B cell (primary cell): Measurements from ENCODE around the gene JAML. TPM values are rescaled to one million over a fixed set of nuclear protein-coding genes. Genes with fewer than 3 reads are reported as not detected.

Experiments used
- ATAC-seq: fragments of 200-7000 bp; cut with Tn5 transposase; one replicate; pipeline ENCODE4 v1.10.0; 2021; ENCODE audit warnings: low read depth, mild to moderate bottlenecking, moderate number of reproducible peaks, moderate library complexity
- CTCF ChIA-PET: fragments of 350-600 bp; sonication (Branson Sonifier 250); formaldehyde crosslinking; loops from one replicate; lab custom pipeline; 2021; ENCODE audit warnings: antibody characterized with exemption, inconsistent platforms; lab: Charles Lee
- POLR2A ChIA-PET: fragments of 350-600 bp; sonication (Branson Sonifier 250); formaldehyde crosslinking; loops from one replicate; lab custom pipeline; 2021; ENCODE audit warnings: antibody characterized with exemption; lab: Charles Lee
- DNase-seq: peaks from one replicate; pipeline ENCODE4 v3.0.0; 2013
- H2AFZ ChIP-seq: 2 replicates; pipeline ENCODE4 v1.6.1; 2012; ENCODE audit warnings: mild to moderate bottlenecking, low read depth, low read length; ENCODE audit not compliant: insufficient read depth, poor library complexity, severe bottlenecking
- H3K27ac ChIP-seq, 2 donors: 1 replicate in 1 of 2; 2 replicates in 1 of 2; pipeline ENCODE4 v1.5.1; 2012 to 2013; ENCODE audit warnings: low read length in 2 of 2, mild to moderate bottlenecking in 2 of 2, moderate library complexity in 1 of 2
- H3K27me3 ChIP-seq, 4 experiments: fragments of 200-600 bp in 1 of 4; sonication (generic) in 1 of 4; replicated peaks in 1 of 4; 1 replicate in 2 of 4; 2 replicates in 2 of 4; pipeline versions ENCODE4 v1.6.1 to v1.7.0; 2013 to 2016; ENCODE audit warnings: low read length in 3 of 4, mild to moderate bottlenecking in 2 of 4, mixed read lengths in 1 of 4, moderate library complexity in 1 of 4; ENCODE audit not compliant: insufficient read depth in 4 of 4, control insufficient read depth in 3 of 4; ENCODE audit errors: control extremely low read depth in 1 of 4
- H3K36me3 ChIP-seq, 2 experiments: replicated peaks in 1 of 2; 1 replicate in 1 of 2; 2 replicates in 1 of 2; pipeline versions ENCODE4 v1.6.1 to v1.7.1; 2013; ENCODE audit warnings: low read length in 1 of 2; ENCODE audit not compliant: insufficient read depth in 2 of 2, control insufficient read depth in 1 of 2; ENCODE audit errors: control extremely low read depth in 1 of 2, extremely low read depth in 1 of 2
- H3K4me1 ChIP-seq, 2 donors: fragments of 200-600 bp in 1 of 2; sonication (generic) in 1 of 2; 1 replicate in 1 of 2; 2 replicates in 1 of 2; pipeline versions ENCODE4 v1.5.1 to v1.6.1; 2013 to 2017; ENCODE audit warnings: low read length in 2 of 2; ENCODE audit not compliant: control insufficient read depth in 2 of 2, insufficient read depth in 2 of 2
- H3K4me2 ChIP-seq: replicated peaks from 2 replicates; pipeline ENCODE3; 2012; ENCODE audit warnings: mild to moderate bottlenecking, low read depth, low read length; ENCODE audit not compliant: poor library complexity, severe bottlenecking
- H3K4me3 ChIP-seq, 5 experiments: fragments of 200-600 bp in 1 of 5; sonication (generic) in 1 of 5; 1 replicate in 3 of 5; 2 replicates in 2 of 5; pipeline versions ENCODE4 v1.5.1 to v1.7.0; 2011 to 2016; ENCODE audit warnings: low read length in 4 of 5, mild to moderate bottlenecking in 4 of 5, low read depth in 2 of 5, control low read depth in 1 of 5, moderate library complexity in 1 of 5; ENCODE audit not compliant: insufficient read depth in 1 of 5; ENCODE audit errors: control extremely low read depth in 1 of 5, extremely low read depth in 1 of 5
- H3K79me2 ChIP-seq: fragments of 200-600 bp; sonication (generic); one replicate; pipeline ENCODE4 v1.6.0; 2016; ENCODE audit warnings: low read length; ENCODE audit not compliant: control insufficient read depth, insufficient read depth
- H3K9ac ChIP-seq: fragments of 200-600 bp; sonication (generic); 2 replicates; pipeline ENCODE4 v1.6.1; 2017; ENCODE audit warnings: mild to moderate bottlenecking, low read length, moderate library complexity
- H3K9me3 ChIP-seq, 3 donors: one replicate each; pipeline versions ENCODE4 v1.6.1 to v1.7.1; 2013; ENCODE audit warnings: low read length in 2 of 3; ENCODE audit not compliant: control insufficient read depth in 2 of 3, insufficient read depth in 1 of 3; ENCODE audit errors: control extremely low read depth in 1 of 3
- H4K20me1 ChIP-seq: 2 replicates; pipeline ENCODE4 v1.6.0; 2012; ENCODE audit warnings: mild to moderate bottlenecking, low read length; ENCODE audit not compliant: insufficient read depth, control insufficient read depth, poor library complexity, severe bottlenecking
- H3K27ac Mint-ChIP-seq: one replicate; pipeline ENCODE4 v1.8.0; 2021; ENCODE audit warnings: mixed read lengths
- H3K27me3 Mint-ChIP-seq: one replicate; pipeline ENCODE4 v1.8.0; 2021; ENCODE audit warnings: mixed read lengths
- H3K4me1 Mint-ChIP-seq: one replicate; pipeline ENCODE4 v1.8.0; 2021; ENCODE audit warnings: mixed read lengths
- H3K4me3 Mint-ChIP-seq: one replicate; pipeline ENCODE4 v1.8.0; 2021; ENCODE audit warnings: mixed read lengths
- H3K9me3 Mint-ChIP-seq: one replicate; pipeline ENCODE4 v1.8.0; 2022; ENCODE audit warnings: mixed read lengths; ENCODE audit not compliant: insufficient read depth
- EZH2 ChIP-seq: IDR thresholded peaks from 2 replicates; pipeline ENCODE4 v1.6.1; 2012; ENCODE audit warnings: borderline replicate concordance, low read depth, mild to moderate bottlenecking, moderate library complexity, low read length; ENCODE audit not compliant: insufficient read depth, poor library complexity, severe bottlenecking
- WGBS: methylation state at CpG from one replicate; pipeline ENCODE4 v1.1.5; 2013; ENCODE audit warnings: missing lambda C conversion rate; ENCODE audit not compliant: insufficient coverage; 5-methylcytosine and 5-hydroxymethylcytosine counted together
- intact Hi-C: fragments of 100-400 bp; cut with micrococcal nuclease; formaldehyde crosslinking; loops from one replicate; pipeline ENCODE4 v1.10.0; 2022
- polyA plus RNA-seq: library from polyadenylated mRNA; depleted of rRNA; stranded (reverse); fragments of >200 nt; gene quantifications from 2 replicates; pipeline ENCODE4 v1.2.3, GENCODE V29; 2012
- total RNA-seq, 2 donors: library from RNA; stranded (reverse); fragments of 120-200 nt in 1 of 2; gene quantifications; 1 replicate in 1 of 2; 2 replicates in 1 of 2; pipeline versions ENCODE4 v1.2.3 to v1.2.4, GENCODE V29; 2013 to 2022
- TF ChIP-seq, protein P1 (sequence below): fragments of 200-600 bp; IDR thresholded peaks from one replicate; pipeline ENCODE4 v1.8.0; 2022; ENCODE audit warnings: antibody characterized with exemption, mild to moderate bottlenecking

JAML gene
- total and polyA plus RNA-seq, 2 donors (not counting 1 experiment from before 2014, with no cell fraction given) = 1.0 to 9.6 TPM

GRCh38 chr11:118201966-118202365, 22.8 kb downstream of the JAML start:
- ChIA-PET POLR2A (no interaction called here), CTCF (interaction anchor here (0.7 to 2.6 kb wide), 9 partner anchors 12 to 151 kb away, joined by 3 to 9 read pairs (median 6); no protein-coding TSS in a partner anchor)
- Histone ChIP-seq H3K4me1 (peaks cover 10 to 14% of the 10 kb centered on the region in 2 donors), H4K20me1 (no peaks in the 10 kb centered on the region), H3K4me3 (no peak overlapping the region), H3K27ac (no peak overlapping the region), H3K4me2 (no peak overlapping the region), H3K9me3 (no peaks in the 10 kb centered on the region), H3K27me3 (peaks cover 0 to 10% (median 2%) of the 10 kb centered on the region in 4 experiments), H3K79me2 (no peaks in the 10 kb centered on the region), H3K9ac (no peak overlapping the region), H2AFZ (no peak overlapping the region), H3K36me3 (no peaks in the 10 kb centered on the region)
- H3K27me3 Mint-ChIP-seq = peaks cover 3% of the 10 kb centered on the region
- TF ChIP-seq EZH2 = no peak
- TF ChIP-seq, protein P1, sequence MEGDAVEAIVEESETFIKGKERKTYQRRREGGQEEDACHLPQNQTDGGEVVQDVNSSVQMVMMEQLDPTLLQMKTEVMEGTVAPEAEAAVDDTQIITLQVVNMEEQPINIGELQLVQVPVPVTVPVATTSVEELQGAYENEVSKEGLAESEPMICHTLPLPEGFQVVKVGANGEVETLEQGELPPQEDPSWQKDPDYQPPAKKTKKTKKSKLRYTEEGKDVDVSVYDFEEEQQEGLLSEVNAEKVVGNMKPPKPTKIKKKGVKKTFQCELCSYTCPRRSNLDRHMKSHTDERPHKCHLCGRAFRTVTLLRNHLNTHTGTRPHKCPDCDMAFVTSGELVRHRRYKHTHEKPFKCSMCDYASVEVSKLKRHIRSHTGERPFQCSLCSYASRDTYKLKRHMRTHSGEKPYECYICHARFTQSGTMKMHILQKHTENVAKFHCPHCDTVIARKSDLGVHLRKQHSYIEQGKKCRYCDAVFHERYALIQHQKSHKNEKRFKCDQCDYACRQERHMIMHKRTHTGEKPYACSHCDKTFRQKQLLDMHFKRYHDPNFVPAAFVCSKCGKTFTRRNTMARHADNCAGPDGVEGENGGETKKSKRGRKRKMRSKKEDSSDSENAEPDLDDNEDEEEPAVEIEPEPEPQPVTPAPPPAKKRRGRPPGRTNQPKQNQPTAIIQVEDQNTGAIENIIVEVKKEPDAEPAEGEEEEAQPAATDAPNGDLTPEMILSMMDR = no peak
- intact Hi-C loops = no loop called here
- H3K4me1 Mint-ChIP-seq = peaks cover 11% of the 10 kb centered on the region
- ATAC-seq (no peak), DNase-seq (no peak)
- no peak overlapping the region for H3K4me3 Mint-ChIP-seq
- no peaks in the 10 kb centered on the region for H3K9me3 Mint-ChIP-seq
- WGBS = 93% methylated on average over 2 of the region's 2 CpGs
- H3K27ac Mint-ChIP-seq = no peak overlapping the region

DNA sequence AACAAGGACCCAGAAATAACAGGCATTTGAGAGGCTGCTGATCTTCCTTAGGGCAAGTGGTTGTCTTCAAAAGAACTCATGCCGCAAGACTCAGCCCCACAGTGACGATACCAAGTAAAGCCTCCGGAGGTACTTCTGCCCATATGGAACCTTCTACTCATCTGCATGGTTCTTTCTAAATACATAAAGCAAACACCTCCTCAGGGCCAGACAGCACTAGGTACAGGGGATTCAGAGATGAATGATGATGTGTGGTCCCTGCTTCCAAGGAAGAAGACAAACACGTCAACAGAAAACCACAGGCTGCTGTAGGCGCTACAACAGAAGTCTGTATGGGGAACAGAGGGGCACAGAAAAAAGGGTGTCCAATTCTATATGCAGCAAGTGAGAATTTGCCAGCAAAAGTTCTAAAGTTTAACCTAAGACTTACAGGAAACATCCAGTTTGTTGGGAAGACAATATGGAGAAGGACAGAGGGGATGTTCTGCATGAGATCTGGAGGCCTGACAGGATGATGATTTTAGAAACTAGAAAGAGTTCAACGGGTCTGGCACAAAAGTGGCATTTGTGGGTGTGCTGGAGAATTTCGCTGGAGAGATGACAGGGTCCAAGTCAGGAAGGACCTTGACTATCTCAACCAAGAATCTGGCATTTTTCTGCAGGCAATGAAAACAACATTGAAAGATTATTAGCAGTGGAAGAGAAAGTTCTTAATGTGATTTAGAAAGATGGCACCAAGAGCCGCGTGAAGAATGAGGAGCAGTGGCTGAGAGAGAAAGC, 23.7 kb downstream of the JAML start:
- Mint-ChIP-seq H3K27me3 (peaks cover 4% of the 10 kb centered on the region), H3K9me3 (no peaks in the 10 kb centered on the region), H3K4me3 (no peak overlapping the region), H3K4me1 (peaks cover 3% of the 10 kb centered on the region), H3K27ac (no peak overlapping the region)
- no peak for TF ChIP-seq EZH2
- TF ChIP-seq, protein P1 = no peak
- ATAC-seq (no peak), DNase-seq (no peak)
- no peak overlapping the region for H3K9ac ChIP-seq
- 91% methylated on average over 7 of the region's 9 CpGs for WGBS
- no peak overlapping the region for H3K4me2 ChIP-seq
- H3K27ac ChIP-seq = no peak overlapping the region
- peaks cover 1 to 7% of the 10 kb centered on the region in 2 donors for H3K4me1 ChIP-seq
- POLR2A ChIA-PET = no interaction called here
- CTCF ChIA-PET = interaction anchor here (1.4 to 2.6 kb wide), 3 partner anchors 94 to 152 kb away, joined by 6 to 9 read pairs (median 7); no protein-coding TSS in a partner anchor
- H3K36me3 ChIP-seq = no peaks in the 10 kb centered on the region
- H3K79me2 ChIP-seq = no peaks in the 10 kb centered on the region
- intact Hi-C loops = no loop called here
- H3K4me3 ChIP-seq = no peak overlapping the region
- H3K27me3 ChIP-seq = peaks cover 0 to 10% (median 2%) of the 10 kb centered on the region in 4 experiments
- H4K20me1 ChIP-seq = no peaks in the 10 kb centered on the region
- no peaks in the 10 kb centered on the region for H3K9me3 ChIP-seq
- H2AFZ ChIP-seq = no peak overlapping the region
